LNCAP (cell line): Measurements from ENCODE around the gene SIGMAR1.

Source experiments
- CTCF ChIP-seq: fragments of 450-650 bp; IDR thresholded peaks from 2 replicates; pipeline ENCODE4 v1.5.1; 2017; ENCODE audit warnings: mild to moderate bottlenecking

SIGMAR1 gene

GRCh38 chr9:34612788-34613390 is 24.7 kb downstream of the SIGMAR1 start:
- peak; percentile 85 for TF ChIP-seq CTCF

GRCh38 chr9:34611811-34612787 is 25.5 kb downstream of the SIGMAR1 start, which contains the start of gene RPP25L:
Gene RPP25L, minus strand, starts transcription at chr9:34612097. Its CDS starts 801 bp downstream, at chr9:34611296.
- TF ChIP-seq CTCF = no peak

GRCh38 chr9:34611251-34611810 is 26.3 kb downstream of the SIGMAR1 start:
- peak; percentile 14; the same call in 1 of the 2 replicates for TF ChIP-seq CTCF

- no peak for TF ChIP-seq CTCF
These were observed 27.0 kb downstream of the SIGMAR1 start for GRCh38 chr9:34610434-34611206.

GRCh38 chr9:34607331-34607730 is 30.3 kb downstream of the SIGMAR1 start:
- TF ChIP-seq CTCF = no peak

- TF ChIP-seq CTCF = no peak
These were observed 30.7 kb downstream of the SIGMAR1 start for GRCh38 chr9:34606905-34607304.

- TF ChIP-seq CTCF = no peak
These were observed 31.4 kb downstream of the SIGMAR1 start for GRCh38 chr9:34606190-34606589.
